Endothelial cell of umbilical vein (primary cell): Measurements from ENCODE around the gene GPR183. TPM values are rescaled to one million over a fixed set of nuclear protein-coding genes. Genes with fewer than 3 reads are reported as not detected.
A peak's percentile ranks its signal among the peaks of the same experiment; 100 is the strongest.

ENCODE experiments used
- BruUV-seq: library from RNA; stranded (reverse); fragments of 400-500 nt; replicated peaks from 2 replicates; lab custom pipeline; 2021; lab: Mats Ljungman, UMichigan
- CTCF ChIA-PET: fragments of 300-600, 350-600 bp; sonication (Branson Sonifier 250); formaldehyde crosslinking; loops from one replicate; lab custom pipeline; 2021; ENCODE audit warnings: antibody characterized with exemption, inconsistent platforms; lab: Charles Lee
- POLR2A ChIA-PET: fragments of 300-600, 350-600 bp; sonication (Branson Sonifier 250); formaldehyde crosslinking; loops from one replicate; lab custom pipeline; 2021; ENCODE audit warnings: antibody characterized with exemption, inconsistent platforms; lab: Charles Lee
- DNase-seq: peaks from one replicate; pipeline ENCODE4 v3.0.0-alpha.2; 2011; ENCODE audit warnings: low read depth, low spot score
- FAIRE-seq: peaks from 2 replicates; lab custom pipeline; 2011; peaks lifted over from hg19 to GRCh38; lab: Jason Lieb, UNC
- H2AFZ ChIP-seq: 2 replicates; pipeline ENCODE4 v1.6.0; 2012; ENCODE audit warnings: low read depth, low read length, control low read depth, inconsistent platforms
- H3K27ac ChIP-seq: 2 replicates; pipeline ENCODE4 v1.5.1; 2011; ENCODE audit warnings: low read depth, mild to moderate bottlenecking, control low read depth, low read length, moderate library complexity; ENCODE audit not compliant: insufficient read depth
- H3K27me3 ChIP-seq, 2 experiments: 2 replicates each; pipeline versions ENCODE4 v1.6.0 to v1.6.1; 2011; ENCODE audit warnings: low read length in 2 of 2, mixed read lengths in 1 of 2; ENCODE audit not compliant: control insufficient read depth in 2 of 2, insufficient read depth in 2 of 2
- H3K36me3 ChIP-seq, 2 experiments: 2 replicates in 1 of 2; 3 replicates in 1 of 2; pipeline ENCODE4 v1.5.1; 2011; ENCODE audit warnings: low read length in 2 of 2, mild to moderate bottlenecking in 1 of 2, moderate library complexity in 1 of 2; ENCODE audit not compliant: control insufficient read depth in 2 of 2, insufficient read depth in 2 of 2; ENCODE audit errors: extremely low read depth in 1 of 2
- H3K4me1 ChIP-seq: 3 replicates; pipeline ENCODE4 v1.5.1; 2011; ENCODE audit warnings: mild to moderate bottlenecking, low read length; ENCODE audit not compliant: control insufficient read depth, insufficient read depth; ENCODE audit errors: extremely low read depth
- H3K4me2 ChIP-seq: 2 replicates; pipeline ENCODE4 v1.6.1; 2011; ENCODE audit warnings: low read length, control low read depth, mixed read lengths; ENCODE audit not compliant: insufficient read depth
- H3K4me3 ChIP-seq, 3 experiments: fragments of 200-600 bp in 1 of 3; sonication (generic), shearing (Covaris generic) in 1 of 3; replicated peaks in 1 of 3; 2 replicates each; pipeline ENCODE4 v1.5.1; 2011 to 2016; ENCODE audit warnings: control low read depth in 3 of 3, low read length in 3 of 3, mild to moderate bottlenecking in 2 of 3, inconsistent platforms in 1 of 3, low read depth in 1 of 3, moderate library complexity in 1 of 3; ENCODE audit not compliant: insufficient read depth in 1 of 3
- H3K79me2 ChIP-seq: 2 replicates; pipeline ENCODE4 v1.6.0; 2012; ENCODE audit warnings: low read length, inconsistent platforms; ENCODE audit not compliant: control insufficient read depth, insufficient read depth
- H3K9ac ChIP-seq: replicated peaks from 2 replicates; pipeline ENCODE3; 2011; ENCODE audit warnings: low read length, control low read depth; ENCODE audit not compliant: insufficient read depth; ENCODE audit errors: extremely low read depth
- H3K9me1 ChIP-seq: replicated peaks from 3 replicates; pipeline ENCODE4 v1.6.0; 2011; ENCODE audit warnings: mild to moderate bottlenecking, low read length; ENCODE audit not compliant: control insufficient read depth, insufficient read depth; ENCODE audit errors: extremely low read depth
- H3K9me3 ChIP-seq: replicated peaks from 2 replicates; pipeline ENCODE4 v1.5.1; 2012; ENCODE audit warnings: low read length, inconsistent platforms; ENCODE audit not compliant: control insufficient read depth, insufficient read depth
- H4K20me1 ChIP-seq: replicated peaks from 2 replicates; pipeline ENCODE3; 2011; ENCODE audit warnings: mild to moderate bottlenecking, low read length; ENCODE audit not compliant: control insufficient read depth, insufficient read depth; ENCODE audit errors: extremely low read depth
- CTCF ChIP-seq, 2 donors: IDR thresholded peaks; 1 replicate in 1 of 2; 2 replicates in 1 of 2; pipeline ENCODE4 v1.5.1; 2011; ENCODE audit warnings: low read length in 2 of 2, mild to moderate bottlenecking in 2 of 2, moderate library complexity in 2 of 2, control low read depth in 1 of 2, inconsistent platforms in 1 of 2, low read depth in 1 of 2; ENCODE audit not compliant: insufficient read depth in 1 of 2; ENCODE audit errors: extremely low read depth in 1 of 2
- EZH2 ChIP-seq: IDR thresholded peaks from 2 replicates; pipeline ENCODE4 v1.6.1; 2012; ENCODE audit warnings: borderline replicate concordance, low read depth, mild to moderate bottlenecking, moderate library complexity, low read length, inconsistent platforms; ENCODE audit not compliant: severe bottlenecking
- FOS ChIP-seq: IDR thresholded peaks from 2 replicates; pipeline ENCODE4 v1.6.1; 2011; ENCODE audit warnings: mild to moderate bottlenecking, low read length, moderate library complexity, borderline replicate concordance; ENCODE audit not compliant: insufficient read depth
- GATA2 ChIP-seq: IDR thresholded peaks from 2 replicates; pipeline ENCODE4 v1.7.0; 2011; ENCODE audit warnings: low read depth, mild to moderate bottlenecking, moderate library complexity, mixed read lengths, low read length; ENCODE audit not compliant: insufficient read length, insufficient read depth
- JUN ChIP-seq: IDR thresholded peaks from 2 replicates; pipeline ENCODE4 v1.6.1; 2011; ENCODE audit warnings: borderline replicate concordance, low read depth; ENCODE audit not compliant: insufficient read length, insufficient read depth
- MYC ChIP-seq: IDR thresholded peaks from one replicate; pipeline ENCODE4 v1.6.1; 2011; ENCODE audit warnings: mild to moderate bottlenecking, low read depth, low read length
- POLR2A ChIP-seq: IDR thresholded peaks from 2 replicates; pipeline ENCODE4 v1.6.1; 2012; ENCODE audit warnings: low read depth, mild to moderate bottlenecking, control low read depth, low read length
- POLR2AphosphoS5 ChIP-seq: IDR thresholded peaks from 2 replicates; pipeline ENCODE4 v1.6.1; 2012; ENCODE audit warnings: low read depth, mild to moderate bottlenecking, control low read depth, low read length, moderate library complexity; ENCODE audit not compliant: insufficient read depth
- dilution Hi-C: fragments of 300-500 bp; cut with MboI; formaldehyde crosslinking; loops from one replicate; pipeline ENCODE4 v1.15.0; 2019; ENCODE audit warnings: low sequenced_read_pairs; ENCODE audit not compliant: extremely low pct_ligation_motif_present
- intact Hi-C: fragments of 100-400 bp; cut with micrococcal nuclease; formaldehyde crosslinking; loops from one replicate; pipeline ENCODE4 v1.10.0; 2022
- polyA plus RNA-seq, 4 experiments: library from polyadenylated mRNA; depleted of rRNA in 3 of 4; stranded (reverse) in 3 of 4; unstranded in 1 of 4; fragments of >200 nt; gene quantifications; 2 replicates each; pipeline versions ENCODE4 v1.2.1 to v1.2.3, GENCODE V29; 2011 to 2012; ENCODE audit warnings: missing spikeins in 1 of 4
- total RNA-seq: library from RNA; stranded (reverse); gene quantifications from 2 replicates; pipeline ENCODE4 v1.2.3, GENCODE V29; 2021
- TF ChIP-seq, protein P1 (sequence below): IDR thresholded peaks from 2 replicates; pipeline ENCODE4 v1.6.1; 2011; ENCODE audit not compliant: insufficient read depth, insufficient read length

GPR183 gene
- total and polyA plus RNA-seq, 2 donors (not counting 3 experiments of a cell fraction or from before 2014, with no cell fraction given) = 0.23 TPM; not detected in 1

DNA sequence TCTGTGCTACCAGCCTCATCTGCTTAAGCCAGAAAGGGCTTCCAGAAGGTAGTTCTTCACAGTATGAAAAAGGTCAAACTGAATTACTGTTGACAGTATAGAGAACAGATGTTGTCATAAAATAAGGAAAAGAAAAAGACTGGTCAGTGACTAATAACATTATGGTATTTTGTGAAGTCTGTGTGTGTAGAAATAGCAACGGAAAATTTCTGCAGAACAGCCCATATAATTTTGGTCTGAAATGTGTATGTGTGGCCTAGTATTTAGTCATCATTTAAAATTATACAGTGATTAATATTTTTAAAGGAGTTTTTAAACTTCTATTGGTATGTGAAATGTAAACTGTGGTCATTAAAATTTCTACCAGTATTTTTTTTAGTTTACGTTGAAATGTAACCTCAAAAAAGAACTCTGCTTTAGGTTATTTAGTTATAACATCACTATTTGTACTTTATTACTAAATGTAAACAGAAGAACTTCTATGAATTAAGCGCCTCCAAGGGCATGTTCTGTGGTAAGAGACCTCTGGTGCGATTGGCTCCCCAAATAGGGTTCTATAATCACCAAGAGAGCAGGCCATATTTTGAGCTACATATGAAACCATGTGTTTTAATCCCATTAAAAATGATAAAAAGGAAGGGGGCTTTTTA lies 3.3 kb upstream of the GPR183 start:
- POLR2A ChIA-PET = no interaction called here
- no peak overlapping the region for H3K9ac ChIP-seq
- H3K36me3 ChIP-seq = no peaks in the 10 kb centered on the region
- dilution Hi-C loops (no loop called here), intact Hi-C loops (loop anchor here (5.0 kb wide), 1 partner anchor 77 kb away; no protein-coding TSS in a partner anchor)
- H3K27ac ChIP-seq = no peak overlapping the region
- H3K4me1 ChIP-seq = peaks cover 41% of the 10 kb centered on the region
- no peaks in the 10 kb centered on the region for H4K20me1 ChIP-seq
- BruUV-seq = no TSS peak
- TF ChIP-seq JUN (no peak), CTCF (IDR thresholded peaks at IDR 0.05; ENCODE audit: extremely low read depth in 1 of 2, insufficient read depth in 1 of 2, low read depth in 1 of 2, low read length in 2 of 2) (no peak), POLR2AphosphoS5 (no peak), POLR2A (no peak), MYC (no peak), FOS (no peak), GATA2 (no peak), EZH2 (no peak)
- TF ChIP-seq, protein P1, sequence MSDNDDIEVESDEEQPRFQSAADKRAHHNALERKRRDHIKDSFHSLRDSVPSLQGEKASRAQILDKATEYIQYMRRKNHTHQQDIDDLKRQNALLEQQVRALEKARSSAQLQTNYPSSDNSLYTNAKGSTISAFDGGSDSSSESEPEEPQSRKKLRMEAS = no peak
- no peaks in the 10 kb centered on the region for H3K9me3 ChIP-seq
- H3K9me1 ChIP-seq = no peaks in the 10 kb centered on the region
- DNase-seq (peak; percentile 16), FAIRE-seq (no peak)
- CTCF ChIA-PET = no interaction called here
- H3K4me2 ChIP-seq = no peak overlapping the region
- no peaks in the 10 kb centered on the region for H3K27me3 ChIP-seq
- H3K4me3 ChIP-seq = no peak overlapping the region
- H3K79me2 ChIP-seq = no peaks in the 10 kb centered on the region
- H2AFZ ChIP-seq = no peak overlapping the region
